Peyer's patch (tissue), 4 donors: ENCODE data around the gene CD52. TPM values are rescaled to one million over a fixed set of nuclear protein-coding genes. Genes with fewer than 3 reads are reported as not detected.
A peak's percentile ranks its signal among the peaks of the same experiment; 100 is the strongest.

Experiments
- DNase-seq, 3 donors: peaks; one replicate each; pipeline ENCODE4 v3.0.0-alpha.2; 2017 to 2019
- H3K27ac ChIP-seq, 4 donors: fragments of 200-600 bp; sonication (generic); one replicate each; pipeline ENCODE4 v1.5.1; 2016 to 2019
- H3K27me3 ChIP-seq, 2 donors: fragments of 200-600 bp; sonication (generic); one replicate each; pipeline ENCODE4 v1.5.1; 2019
- H3K36me3 ChIP-seq, 3 donors: fragments of 200-600 bp; sonication (generic); one replicate each; pipeline ENCODE4 v1.5.1; 2016 to 2019
- H3K4me1 ChIP-seq, 4 donors: fragments of 200-600 bp; sonication (generic); one replicate each; pipeline ENCODE4 v1.5.1; 2016 to 2019
- H3K4me3 ChIP-seq, 4 donors: fragments of 200-600 bp; sonication (generic); 1 replicate in 3 of 4; 2 replicates in 1 of 4; pipeline ENCODE4 v1.5.1; 2016 to 2019; ENCODE audit warnings: mild to moderate bottlenecking in 1 of 4
- H3K9me3 ChIP-seq, 4 donors: fragments of 200-600 bp; sonication (generic); one replicate each; pipeline ENCODE4 v1.5.1; 2016 to 2019; ENCODE audit warnings: mild to moderate bottlenecking in 1 of 4
- POLR2A ChIP-seq, 2 donors: fragments of 450-650 bp; IDR thresholded peaks; one replicate each; pipeline ENCODE4 v1.5.1; 2017; ENCODE audit warnings: antibody characterized with exemption in 2 of 2, mild to moderate bottlenecking in 2 of 2, moderate library complexity in 2 of 2
- total RNA-seq, 4 donors: library from RNA; depleted of rRNA; stranded (reverse); fragments of >200 nt; gene quantifications; one replicate each; pipeline ENCODE4 v1.1.0, GENCODE V29; 2016
- TF ChIP-seq, protein P1 (sequence below), 6 experiments: fragments of 450-650 bp in 4 of 6; fragments of 200-600 bp in 2 of 6; sonication (generic) in 1 of 6; IDR thresholded peaks; one replicate each; pipeline ENCODE4 v1.5.1; 2017 to 2019; ENCODE audit warnings: antibody characterized with exemption in 6 of 6, mild to moderate bottlenecking in 3 of 6, moderate library complexity in 1 of 6

Gene CD52
- total RNA-seq, 4 donors from 2014 or later, result 4.7 to 135 (median 13.6) TPM

- TF ChIP-seq POLR2A (IDR thresholded peaks at IDR 0.05), result peak; percentile 69 to 79
- TF ChIP-seq, protein P1, sequence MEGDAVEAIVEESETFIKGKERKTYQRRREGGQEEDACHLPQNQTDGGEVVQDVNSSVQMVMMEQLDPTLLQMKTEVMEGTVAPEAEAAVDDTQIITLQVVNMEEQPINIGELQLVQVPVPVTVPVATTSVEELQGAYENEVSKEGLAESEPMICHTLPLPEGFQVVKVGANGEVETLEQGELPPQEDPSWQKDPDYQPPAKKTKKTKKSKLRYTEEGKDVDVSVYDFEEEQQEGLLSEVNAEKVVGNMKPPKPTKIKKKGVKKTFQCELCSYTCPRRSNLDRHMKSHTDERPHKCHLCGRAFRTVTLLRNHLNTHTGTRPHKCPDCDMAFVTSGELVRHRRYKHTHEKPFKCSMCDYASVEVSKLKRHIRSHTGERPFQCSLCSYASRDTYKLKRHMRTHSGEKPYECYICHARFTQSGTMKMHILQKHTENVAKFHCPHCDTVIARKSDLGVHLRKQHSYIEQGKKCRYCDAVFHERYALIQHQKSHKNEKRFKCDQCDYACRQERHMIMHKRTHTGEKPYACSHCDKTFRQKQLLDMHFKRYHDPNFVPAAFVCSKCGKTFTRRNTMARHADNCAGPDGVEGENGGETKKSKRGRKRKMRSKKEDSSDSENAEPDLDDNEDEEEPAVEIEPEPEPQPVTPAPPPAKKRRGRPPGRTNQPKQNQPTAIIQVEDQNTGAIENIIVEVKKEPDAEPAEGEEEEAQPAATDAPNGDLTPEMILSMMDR (IDR thresholded peaks at IDR 0.05), result no peak
- no peaks in the 10 kb centered on the region for H3K27me3 ChIP-seq
- peaks cover 0 to 47% (median 4%) of the 10 kb centered on the region in 4 donors for H3K4me1 ChIP-seq
- H3K27ac ChIP-seq, result peak within 1 kb of the TSS in 3 of 4 donors; percentile 59 to 80 (median 79)
- H3K9me3 ChIP-seq, result no peaks in the 10 kb centered on the region
- DNase-seq, result peak in 2 of 3 donors; percentile 79 to 82
- no peaks in the 10 kb centered on the region for H3K36me3 ChIP-seq
- H3K4me3 ChIP-seq, result peak within 1 kb of the TSS in 2 of 4 donors; percentile 36 to 39
Measured at GRCh38 chr1:26353976-26354820, 36.4 kb downstream of the CD52 start, which contains the start of gene CRYBG2. Gene CRYBG2, minus strand, starts transcription at chr1:26354130. Its CDS starts 7,473 bp downstream, at chr1:26346657.

GRCh38 chr1:26354972-26355371, 37.2 kb downstream of the CD52 start:
- H3K9me3 ChIP-seq, result no peaks in the 10 kb centered on the region

GRCh38 chr1:26356106-26356505, 38.3 kb downstream of the CD52 start:
- DNase-seq, result no peak
- no peaks in the 10 kb centered on the region for H3K9me3 ChIP-seq
- peaks cover 0 to 11% of the 10 kb centered on the region in 2 donors for H3K27me3 ChIP-seq
- H3K27ac ChIP-seq, result peak overlapping the region in 2 of 4 donors; percentile 76 to 88
- H3K36me3 ChIP-seq, result no peaks in the 10 kb centered on the region
- no peak for TF ChIP-seq POLR2A (IDR thresholded peaks at IDR 0.05)
- TF ChIP-seq, protein P1 (IDR thresholded peaks at IDR 0.05), result no peak
- H3K4me3 ChIP-seq, result no peak overlapping the region
- H3K4me1 ChIP-seq, result peaks cover 9 to 59% (median 12%) of the 10 kb centered on the region in 4 donors

More at GRCh38 chr1:26354972-26355371, 37.2 kb downstream of the CD52 start:
- peak overlapping the region in 3 of 4 donors; percentile 59 to 80 (median 75) for H3K27ac ChIP-seq
- TF ChIP-seq, protein P1 (IDR thresholded peaks at IDR 0.05), result no peak
- TF ChIP-seq POLR2A (IDR thresholded peaks at IDR 0.05), result no peak
- no peaks in the 10 kb centered on the region for H3K36me3 ChIP-seq
- no peak overlapping the region for H3K4me3 ChIP-seq
- H3K27me3 ChIP-seq, result peaks cover 0 to 2% of the 10 kb centered on the region in 2 donors
- H3K4me1 ChIP-seq, result peaks cover 0 to 51% (median 6%) of the 10 kb centered on the region in 4 donors
- no peak for DNase-seq

DNA sequence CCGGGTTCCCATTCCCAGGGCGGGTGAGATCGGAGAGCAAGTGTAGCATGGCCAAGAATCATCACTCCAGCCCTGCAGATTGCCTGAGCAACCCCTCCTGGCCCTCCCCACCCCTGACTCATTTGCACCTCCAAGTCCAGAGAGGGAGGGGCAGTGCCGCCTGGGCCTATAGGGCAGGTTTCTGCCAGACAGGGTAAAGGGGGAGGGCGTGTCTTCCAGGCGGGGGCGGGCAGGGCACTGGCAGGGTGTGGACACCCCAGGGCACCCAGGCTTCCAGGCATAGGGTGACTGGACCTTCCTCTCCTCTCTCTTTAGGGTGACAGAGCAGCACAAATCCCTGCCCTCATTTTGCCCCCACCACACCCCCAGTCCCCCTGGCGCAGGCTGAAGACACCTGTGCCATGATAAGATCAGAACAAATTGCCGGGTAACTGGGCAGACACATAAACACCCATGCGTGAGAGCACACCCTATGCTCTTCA, 39.4 kb downstream of the CD52 start:
- peak in 1 of 2 donors; percentile 80 for TF ChIP-seq POLR2A (IDR thresholded peaks at IDR 0.05)
- TF ChIP-seq, protein P1 (IDR thresholded peaks at IDR 0.05), result no peak
- peaks cover 9 to 58% (median 12%) of the 10 kb centered on the region in 4 donors for H3K4me1 ChIP-seq
- no peaks in the 10 kb centered on the region for H3K9me3 ChIP-seq
- no peaks in the 10 kb centered on the region for H3K36me3 ChIP-seq
- no peak overlapping the region for H3K4me3 ChIP-seq
- H3K27me3 ChIP-seq, result peaks cover 0 to 15% of the 10 kb centered on the region in 2 donors
- peak overlapping the region in 3 of 4 donors; percentile 59 to 88 (median 76) for H3K27ac ChIP-seq
- DNase-seq, result peak in 2 of 3 donors; percentile 90 to 91

- Histone ChIP-seq H3K36me3 (no peaks in the 10 kb centered on the region), H3K27me3 (peaks cover 0 to 15% of the 10 kb centered on the region in 2 donors), H3K27ac (peak overlapping the region in 3 of 4 donors; percentile 59 to 88 (median 76)), H3K4me1 (peaks cover 9 to 60% (median 12%) of the 10 kb centered on the region in 4 donors), H3K4me3 (peak overlapping the region in 2 of 4 donors; percentile 10 to 26), H3K9me3 (no peaks in the 10 kb centered on the region)
- peak in 2 of 3 donors; percentile 82 to 91 for DNase-seq
- TF ChIP-seq, protein P1 (IDR thresholded peaks at IDR 0.05), result no peak
- TF ChIP-seq POLR2A (IDR thresholded peaks at IDR 0.05), result peak; percentile 36 to 76
Measured at GRCh38 chr1:26358411-26359384, 40.9 kb downstream of the CD52 start.
